ENCODE measurements around the gene PPP2R5B. TPM values are rescaled to one million over a fixed set of nuclear protein-coding genes. Genes with fewer than 3 reads are reported as not detected.

Gene PPP2R5B
- total RNA-seq, result 5.9 TPM

DNA sequence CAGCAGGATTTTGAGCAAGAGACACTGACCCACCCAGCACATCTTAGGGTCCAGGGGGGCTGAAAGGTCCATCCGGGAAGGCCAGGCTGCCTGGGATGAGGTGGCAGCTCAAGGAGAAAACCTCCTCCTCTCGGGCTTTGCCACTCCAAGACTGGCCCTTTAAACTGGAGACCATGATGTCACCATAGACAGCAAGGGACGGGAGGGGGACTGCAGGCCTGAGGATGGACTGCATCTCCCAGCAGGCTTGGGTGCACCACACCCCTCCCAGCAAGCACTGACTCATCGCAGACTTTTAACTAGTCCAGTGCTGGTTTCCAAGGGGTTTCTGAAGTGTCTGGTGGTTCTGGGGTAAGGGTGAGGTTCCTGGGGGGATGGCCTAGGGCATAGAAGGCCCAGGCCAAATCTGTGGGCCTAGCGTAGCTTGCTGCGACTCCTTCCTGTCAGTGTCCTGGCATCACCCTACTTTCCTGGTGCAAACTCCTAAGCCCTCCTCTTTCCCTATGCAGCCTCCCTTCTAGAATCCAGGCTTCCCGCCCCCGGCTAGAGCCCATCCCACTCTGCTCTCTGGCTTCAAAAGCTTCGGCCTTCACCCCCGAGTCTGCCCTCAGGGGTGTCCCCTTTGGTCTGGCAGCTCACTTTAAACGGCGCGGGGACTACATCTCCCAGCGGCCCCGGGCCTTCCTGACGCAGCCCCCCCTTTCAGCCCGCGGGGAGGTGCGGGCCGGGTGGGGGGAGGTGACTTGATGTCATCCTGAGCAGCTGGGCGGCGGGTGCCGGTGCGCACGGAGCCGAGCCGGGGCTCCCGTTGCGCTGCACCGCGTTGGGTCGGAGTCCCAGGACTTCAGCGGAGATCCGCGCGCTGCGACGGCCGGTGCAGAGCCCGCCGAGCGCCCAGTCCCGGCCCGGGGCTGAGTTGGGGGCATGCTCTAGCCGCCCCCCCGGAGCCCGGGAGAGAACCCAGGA is at the start of gene PPP2R5B:
Gene PPP2R5B (plus strand): TSS at position 746 of the 966 bp plus-strand sequence. CDS start 1,046 bp downstream, outside the sequence.
- peak; percentile 76 to 95 (median 89) for DNase-seq (ENCODE audit: low read depth in 2 of 3, low spot score in 2 of 3)

DNA sequence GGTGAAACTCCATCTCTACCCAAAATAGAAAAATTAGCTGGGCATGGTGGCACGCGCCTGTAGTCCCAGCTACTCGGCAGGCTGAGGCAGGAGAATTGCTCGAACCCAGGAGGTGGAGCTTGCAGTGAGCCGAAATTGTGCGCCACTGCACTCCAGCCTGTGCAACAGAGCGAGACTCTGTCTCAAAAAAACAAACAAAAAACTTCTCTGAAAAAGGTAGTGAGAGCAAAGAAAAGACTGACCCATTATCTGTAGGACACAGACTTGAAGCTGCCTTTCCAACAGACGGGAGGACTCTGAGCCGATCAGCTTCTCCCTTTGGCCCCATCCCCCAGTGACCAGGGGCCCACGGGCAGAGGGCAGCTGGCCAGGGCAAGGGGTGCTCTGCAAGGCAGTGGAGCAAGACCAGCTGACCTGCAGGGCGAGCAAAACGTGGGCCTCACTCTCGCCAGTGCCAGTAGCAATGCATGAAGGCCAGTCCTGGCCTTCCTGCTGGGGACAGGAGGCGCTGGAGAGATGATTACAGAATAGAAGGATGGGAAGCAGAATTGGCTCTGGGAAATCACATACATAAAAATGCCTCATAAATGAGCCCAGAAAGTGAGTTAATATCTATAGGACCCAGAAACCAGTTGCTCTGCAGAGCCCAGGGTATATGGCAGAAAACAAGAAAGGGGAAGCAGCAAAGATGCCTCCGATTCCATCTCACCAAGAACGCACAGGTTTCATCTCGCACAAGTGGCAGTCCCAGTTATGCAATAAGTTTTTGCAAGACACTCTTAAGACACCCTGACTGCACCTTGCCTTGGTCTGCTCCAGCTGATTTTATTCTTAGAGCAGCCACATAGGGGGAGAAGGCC is 48.9 kb upstream of the PPP2R5B start:
- DNase-seq (ENCODE audit: low read depth in 2 of 3, low spot score in 2 of 3), result no peak

DNA sequence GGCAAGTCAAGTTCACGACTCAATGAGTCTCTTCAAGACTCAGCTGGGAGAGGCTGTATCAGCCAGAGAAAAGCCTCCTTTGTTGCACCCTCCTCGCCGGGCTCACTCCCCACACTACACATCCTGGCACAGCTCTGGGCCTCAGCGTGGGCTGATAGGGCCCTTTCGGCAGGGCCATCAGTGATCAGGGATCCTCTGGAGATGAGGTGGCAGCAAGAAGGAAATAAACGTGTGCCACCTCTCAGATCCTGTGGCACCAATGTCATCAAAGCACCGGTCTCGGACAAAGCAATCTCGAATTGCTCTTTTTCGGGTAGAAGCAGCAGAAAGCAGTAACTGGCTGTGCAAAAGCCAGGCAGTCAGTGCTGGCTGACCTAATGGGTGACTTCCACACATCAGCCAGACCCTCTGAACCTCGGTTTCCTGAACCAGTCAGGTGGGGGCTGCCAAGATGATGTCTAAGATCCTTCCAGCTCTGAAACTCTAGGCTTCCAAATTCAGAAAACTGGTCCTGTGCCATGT is 48.2 kb upstream of the PPP2R5B start:
- DNase-seq (ENCODE audit: low read depth in 2 of 3, low spot score in 2 of 3), result no peak

DNA sequence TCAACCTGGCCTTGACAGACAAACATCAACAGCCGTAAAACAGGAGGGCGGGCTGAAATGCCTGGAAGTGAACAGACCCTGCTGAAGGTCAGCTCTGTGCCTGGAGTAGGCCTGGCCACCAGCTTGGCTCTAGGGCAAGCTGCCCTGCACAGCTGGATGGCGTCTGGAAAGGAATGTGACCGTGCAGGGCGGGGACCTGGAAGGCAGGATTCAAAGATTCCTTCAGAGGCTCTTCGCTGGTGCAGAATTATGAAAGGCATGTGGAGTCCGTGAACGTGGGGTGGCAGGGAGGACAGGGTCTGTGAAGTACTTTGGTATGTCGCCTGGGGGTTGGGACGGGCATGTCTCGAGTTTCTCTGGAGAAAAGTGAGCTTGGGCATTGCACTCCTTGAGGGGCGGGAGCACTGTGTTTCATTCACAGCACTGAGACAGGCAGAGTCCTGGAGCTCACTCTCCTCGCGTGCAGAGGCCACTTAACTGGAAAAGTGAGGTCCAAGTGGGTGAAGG is 47.6 kb upstream of the PPP2R5B start:
- DNase-seq (ENCODE audit: low read depth in 2 of 3, low spot score in 2 of 3), result no peak

DNA sequence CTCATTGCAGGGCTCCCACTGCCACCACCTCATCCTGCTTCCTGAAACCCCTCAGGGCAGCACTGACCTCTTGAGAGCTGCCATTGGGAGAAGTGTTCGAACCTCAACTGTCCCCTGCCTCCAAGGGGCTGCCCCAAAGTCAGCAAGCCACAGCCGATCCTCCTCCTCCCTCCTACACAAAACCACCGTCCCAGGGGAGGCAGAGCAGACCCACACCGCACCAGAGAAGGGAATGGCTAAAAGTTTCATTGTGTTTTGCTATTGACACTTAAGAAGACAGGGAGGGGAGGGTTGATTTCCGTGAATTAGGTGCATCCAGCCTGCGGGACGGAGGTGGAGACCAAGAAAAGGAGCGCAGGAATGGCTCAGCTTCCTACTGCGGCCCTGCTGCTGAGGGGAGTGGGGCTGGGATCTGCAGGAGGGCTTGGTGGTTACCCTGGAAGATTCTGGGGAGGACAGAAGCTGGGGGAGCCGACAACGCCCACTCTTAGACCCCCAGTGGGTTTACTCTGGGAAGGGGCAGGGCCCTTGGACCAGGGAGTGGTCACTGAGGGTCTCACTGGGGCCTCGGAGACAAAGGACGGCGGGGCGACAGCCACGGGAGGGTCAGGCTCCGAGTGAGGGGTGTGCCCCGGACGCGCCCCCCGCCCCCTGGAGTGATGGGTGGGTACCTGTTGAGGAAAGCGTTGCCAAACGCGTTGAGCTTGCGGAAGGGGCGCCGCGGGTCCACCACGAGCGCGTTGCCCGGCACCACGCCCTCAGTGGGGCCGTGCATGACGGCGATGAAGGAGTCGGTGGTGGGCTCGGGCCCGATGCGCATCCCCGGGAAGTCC is 46.9 kb upstream of the PPP2R5B start:
- DNase-seq (ENCODE audit: low read depth in 2 of 3, low spot score in 2 of 3), result no peak

DNA sequence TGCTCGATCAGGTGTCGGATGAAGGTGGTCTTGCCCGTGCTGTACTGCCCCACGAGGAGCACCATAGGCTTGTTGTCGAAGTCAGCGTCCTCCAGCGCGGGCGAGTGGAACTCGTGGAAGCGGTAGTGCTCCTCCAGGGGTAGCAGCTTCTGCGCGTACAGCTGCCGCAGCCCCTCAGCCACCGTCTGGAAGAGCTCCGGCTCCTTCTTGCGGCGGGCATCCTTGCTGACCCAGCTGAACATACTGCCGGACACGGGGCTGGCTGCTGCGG is 46.3 kb upstream of the PPP2R5B start:
- DNase-seq (ENCODE audit: low read depth in 2 of 3, low spot score in 2 of 3), result no peak

DNA sequence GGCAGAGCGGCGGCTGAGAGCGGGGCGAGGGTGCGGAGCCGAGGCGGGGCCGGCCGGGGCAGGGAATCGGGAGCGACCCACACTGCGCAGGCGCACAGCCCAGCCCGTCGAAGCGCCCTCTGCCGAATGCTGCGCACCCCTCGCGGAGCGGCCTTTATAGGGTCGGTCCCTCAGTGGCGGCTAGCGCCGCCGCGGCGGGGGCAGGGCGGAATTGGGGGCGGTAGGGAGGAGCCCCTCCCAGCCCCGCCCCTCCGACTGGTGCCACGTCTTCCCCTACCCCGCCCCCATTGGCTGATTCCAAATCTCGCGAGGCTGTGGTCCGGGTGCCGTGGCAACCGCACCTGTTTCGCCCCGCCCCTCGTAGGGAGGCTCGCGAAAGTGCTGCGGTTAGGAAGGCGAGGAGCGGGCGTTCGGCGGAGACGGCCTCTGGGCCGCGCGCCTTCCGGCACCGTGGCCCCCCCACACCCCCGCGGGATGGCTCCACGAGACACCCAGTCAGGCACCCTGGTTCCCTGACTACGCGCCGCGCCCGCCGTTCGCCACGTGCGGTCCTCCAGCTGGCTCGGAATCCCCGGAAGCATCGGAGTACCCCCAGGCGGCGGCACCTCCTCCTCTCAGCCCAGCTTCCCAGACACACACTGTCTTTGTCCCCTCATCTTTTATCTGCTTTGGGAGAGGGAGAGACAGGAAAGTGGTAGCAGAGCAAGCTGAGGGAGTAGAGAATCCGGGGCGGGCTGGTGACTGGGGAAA is 45.8 kb upstream of the PPP2R5B start, which contains the start of gene EHD1:
Gene EHD1 (minus strand): TSS at position 128 of the 750 bp plus-strand sequence. CDS start 157 bp downstream, outside the sequence.
- peak; percentile 99 for DNase-seq (ENCODE audit: low read depth in 2 of 3, low spot score in 2 of 3)

DNA sequence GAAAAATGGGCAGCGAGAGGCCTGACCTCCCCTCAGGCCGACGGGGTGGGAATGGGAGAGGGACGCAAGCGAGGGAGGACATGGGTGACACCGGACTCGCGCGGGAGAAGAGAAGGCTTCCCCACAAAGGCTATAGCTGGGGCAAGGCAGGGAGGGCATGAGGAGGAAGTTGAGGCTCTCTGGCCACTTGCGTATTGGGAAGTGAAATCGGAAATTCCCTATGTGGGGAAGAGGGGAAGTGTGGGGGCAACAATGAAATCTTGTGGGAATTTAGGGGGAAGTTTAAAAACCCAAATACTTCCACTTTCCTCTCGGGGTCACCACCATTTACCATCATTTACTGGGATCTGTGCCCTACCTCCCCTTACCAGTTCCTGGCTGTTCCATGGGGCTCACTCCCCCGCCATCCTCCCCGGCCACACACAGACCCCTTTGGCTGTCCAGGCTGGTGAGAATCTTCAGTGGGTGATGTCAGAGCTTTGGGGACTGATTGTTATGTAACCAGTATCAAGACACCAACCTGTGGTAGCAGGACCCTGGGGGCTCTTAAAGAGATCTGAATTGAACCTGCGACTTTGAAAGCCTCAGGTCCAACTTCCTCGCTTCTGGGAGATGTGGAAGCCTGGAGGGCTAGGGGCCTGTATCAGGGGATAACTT is 45.1 kb upstream of the PPP2R5B start:
- DNase-seq (ENCODE audit: low read depth in 2 of 3, low spot score in 2 of 3), result no peak

DNA sequence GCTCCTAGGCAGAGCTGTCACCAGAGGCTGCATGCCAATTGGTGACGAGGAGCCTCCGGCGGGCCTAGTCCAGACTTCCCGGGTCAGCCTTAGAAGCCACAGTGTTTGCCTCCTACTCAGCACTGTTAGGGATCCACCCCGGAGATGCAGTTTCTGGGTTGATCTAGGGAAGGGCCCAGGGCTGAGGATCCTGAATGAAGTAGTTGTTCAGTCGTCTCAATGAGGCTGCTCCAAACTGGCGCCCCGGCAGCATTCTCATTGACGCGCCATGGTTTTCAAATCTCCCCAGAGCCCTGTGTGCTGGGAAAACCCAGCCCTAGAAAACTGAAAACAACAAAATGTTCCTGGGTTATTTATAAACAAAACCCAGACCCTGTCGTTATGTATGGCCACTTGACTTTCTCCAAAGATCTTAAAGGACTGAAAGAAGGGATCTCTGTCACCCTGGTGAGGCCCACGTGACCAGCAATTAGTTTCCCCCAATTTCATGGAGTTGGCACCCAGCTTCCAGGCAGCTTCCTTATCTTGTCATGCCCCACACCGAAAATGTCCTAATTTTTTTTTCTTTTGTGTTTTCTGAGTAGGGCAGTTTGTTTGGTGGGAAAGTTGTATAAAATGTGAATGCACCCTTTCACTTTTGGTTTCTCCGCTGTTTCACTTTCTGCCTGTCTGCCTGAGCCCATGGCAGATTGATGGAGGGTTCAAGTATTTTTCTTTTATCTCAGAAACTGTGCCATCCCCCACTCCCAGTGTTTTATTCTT is 44.1 kb upstream of the PPP2R5B start:
- DNase-seq (ENCODE audit: low read depth in 2 of 3, low spot score in 2 of 3), result peak in 1 of 3 donors; percentile 43

DNA sequence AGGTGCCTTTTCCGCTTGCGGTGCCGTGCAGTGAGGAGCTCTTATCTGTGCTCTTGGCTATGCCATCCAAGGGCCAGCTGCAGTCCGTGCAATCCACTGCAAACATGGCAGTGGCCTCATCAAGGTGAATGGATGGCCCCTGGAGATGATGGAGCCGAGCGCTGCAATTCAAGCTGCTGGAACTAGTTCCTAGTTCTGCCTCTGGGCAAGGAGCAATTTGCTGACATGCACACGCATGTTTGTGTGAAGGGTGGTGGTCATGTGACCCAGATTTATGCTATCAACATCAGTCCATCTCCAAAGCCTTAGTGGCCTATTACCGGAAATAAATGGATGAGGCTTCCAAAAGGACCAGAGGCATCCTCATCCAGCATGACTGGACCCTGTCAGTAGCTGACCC is 43.0 kb upstream of the PPP2R5B start:
- DNase-seq (ENCODE audit: low read depth in 2 of 3, low spot score in 2 of 3), result no peak

DNA sequence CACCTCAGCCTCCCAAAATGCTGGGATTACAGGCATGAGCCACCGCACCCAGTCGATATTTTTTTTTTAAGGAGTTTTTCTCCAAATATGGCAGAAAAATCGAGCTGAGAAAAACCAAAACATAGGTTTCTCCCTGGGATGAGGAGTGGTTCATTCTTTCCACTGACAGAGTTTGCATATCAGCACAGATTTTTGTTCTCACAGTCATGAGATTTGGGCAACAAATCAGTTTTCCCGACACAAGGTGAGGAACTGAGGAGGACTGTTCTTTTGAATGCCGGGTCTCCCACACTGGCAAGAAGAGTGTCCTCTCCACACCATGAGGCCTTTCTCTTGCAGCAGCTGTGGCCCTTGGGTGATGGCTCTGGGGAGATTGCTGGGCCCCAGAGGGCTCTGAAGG is 42.2 kb upstream of the PPP2R5B start:
- DNase-seq (ENCODE audit: low read depth in 2 of 3, low spot score in 2 of 3), result no peak

DNA sequence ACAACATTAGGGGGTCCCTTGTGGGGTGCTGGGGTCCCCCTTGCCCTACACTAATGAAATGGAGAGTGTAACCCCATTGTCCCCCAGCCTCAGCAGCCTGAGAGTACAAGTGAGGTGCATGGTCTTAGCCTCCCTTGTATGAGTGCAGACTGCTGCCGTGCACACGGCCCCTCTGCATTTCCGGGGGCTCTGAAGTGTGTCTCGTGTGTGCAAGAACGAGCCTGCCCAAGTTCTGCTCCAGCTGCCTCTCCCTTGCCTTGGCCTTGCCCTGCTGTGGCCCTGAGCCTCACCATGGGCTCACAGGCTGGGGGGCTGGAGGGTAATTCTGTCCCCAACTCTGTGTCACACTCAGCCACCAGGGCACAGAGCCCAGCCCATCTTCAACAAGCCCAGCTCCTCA is 40.9 kb upstream of the PPP2R5B start:
- DNase-seq (ENCODE audit: low read depth in 2 of 3, low spot score in 2 of 3), result no peak

DNA sequence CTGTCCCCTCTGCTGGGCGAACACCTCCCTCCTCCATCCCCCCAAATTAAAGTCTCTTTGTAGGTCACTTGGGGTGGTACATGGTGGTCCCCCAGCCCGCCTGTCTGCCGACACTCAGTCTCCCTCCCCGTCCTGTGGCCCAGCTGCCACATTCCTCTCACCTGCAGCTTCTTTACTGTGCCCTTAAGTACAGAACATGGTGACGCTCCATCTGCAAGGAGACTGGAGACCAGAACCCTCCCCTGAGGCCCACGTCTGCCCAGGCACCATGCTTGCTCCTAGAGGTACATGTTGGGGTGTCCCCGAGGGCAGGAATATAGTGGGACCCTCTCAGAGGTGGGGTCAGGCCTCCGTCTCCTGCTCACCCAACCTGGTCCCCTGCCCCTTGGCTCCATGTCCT is 40.5 kb upstream of the PPP2R5B start:
- DNase-seq (ENCODE audit: low read depth in 2 of 3, low spot score in 2 of 3), result no peak

DNA sequence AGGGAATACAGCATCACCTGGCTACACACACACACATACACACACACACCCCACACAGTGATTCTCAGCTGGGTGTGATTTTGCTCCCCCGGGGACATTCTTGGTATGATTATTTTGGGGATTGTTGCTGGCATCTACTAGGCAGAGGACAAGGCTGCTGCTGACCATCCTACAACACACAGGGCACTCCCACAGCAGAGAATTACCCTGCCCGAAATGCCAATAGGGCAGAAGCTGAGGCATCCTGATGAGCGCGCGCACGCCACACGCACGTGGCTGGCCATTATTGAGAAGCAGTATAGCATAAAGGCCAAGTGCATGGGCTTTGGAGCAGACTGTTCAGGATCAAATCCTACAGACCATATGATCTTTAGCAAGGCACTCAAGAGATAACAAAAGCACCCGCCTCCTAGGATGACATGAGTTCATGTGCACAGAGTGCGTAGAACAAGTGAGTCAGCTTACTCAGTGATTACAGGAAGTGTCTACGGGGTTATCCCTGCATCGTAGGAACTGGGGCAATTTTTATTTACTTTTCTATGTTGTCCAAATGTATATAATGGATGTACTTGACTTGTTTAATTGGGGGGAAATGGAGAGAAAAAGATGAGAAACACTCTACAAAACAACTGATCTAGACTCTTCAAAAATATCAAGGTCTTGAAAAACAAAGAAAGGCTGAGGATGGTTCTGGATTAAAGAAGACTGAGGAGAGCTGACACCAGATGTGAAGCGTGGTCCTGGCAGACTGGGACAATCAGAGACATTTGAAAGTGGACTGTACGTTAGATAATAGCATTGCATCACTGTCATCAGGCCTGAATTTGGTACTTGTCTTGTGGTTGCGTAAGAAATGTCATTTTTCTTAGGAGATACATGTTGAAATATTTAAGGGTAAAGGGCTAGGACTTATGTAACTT is 38.9 kb upstream of the PPP2R5B start:
- DNase-seq (ENCODE audit: low read depth in 2 of 3, low spot score in 2 of 3), result peak in 2 of 3 donors; percentile 31 to 41

DNA sequence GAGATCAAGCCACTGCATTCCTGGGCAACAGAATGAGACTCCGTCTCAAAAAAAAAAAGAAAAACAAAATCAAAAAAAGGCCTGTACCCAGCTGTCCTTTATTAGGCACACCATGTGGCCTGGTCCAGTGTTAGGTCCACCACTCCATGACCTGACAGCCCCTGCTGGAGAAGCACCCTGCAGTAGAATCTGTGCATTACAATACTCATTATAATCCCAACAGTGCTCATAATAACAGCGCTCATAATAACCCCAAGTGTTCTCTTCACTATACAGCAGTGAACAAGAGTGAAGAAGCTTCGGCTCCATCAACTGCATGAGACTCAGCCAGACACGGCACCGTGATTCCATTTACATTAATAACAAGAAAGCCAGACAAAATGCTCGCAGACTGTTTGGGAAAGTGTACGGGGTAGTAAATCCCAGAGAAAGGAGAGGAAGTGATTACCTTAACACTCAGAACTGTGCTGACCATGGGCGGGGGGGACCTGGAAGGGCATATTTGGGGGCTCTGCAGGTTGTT is 37.2 kb upstream of the PPP2R5B start:
- no peak for DNase-seq (ENCODE audit: low read depth in 2 of 3, low spot score in 2 of 3)

DNA sequence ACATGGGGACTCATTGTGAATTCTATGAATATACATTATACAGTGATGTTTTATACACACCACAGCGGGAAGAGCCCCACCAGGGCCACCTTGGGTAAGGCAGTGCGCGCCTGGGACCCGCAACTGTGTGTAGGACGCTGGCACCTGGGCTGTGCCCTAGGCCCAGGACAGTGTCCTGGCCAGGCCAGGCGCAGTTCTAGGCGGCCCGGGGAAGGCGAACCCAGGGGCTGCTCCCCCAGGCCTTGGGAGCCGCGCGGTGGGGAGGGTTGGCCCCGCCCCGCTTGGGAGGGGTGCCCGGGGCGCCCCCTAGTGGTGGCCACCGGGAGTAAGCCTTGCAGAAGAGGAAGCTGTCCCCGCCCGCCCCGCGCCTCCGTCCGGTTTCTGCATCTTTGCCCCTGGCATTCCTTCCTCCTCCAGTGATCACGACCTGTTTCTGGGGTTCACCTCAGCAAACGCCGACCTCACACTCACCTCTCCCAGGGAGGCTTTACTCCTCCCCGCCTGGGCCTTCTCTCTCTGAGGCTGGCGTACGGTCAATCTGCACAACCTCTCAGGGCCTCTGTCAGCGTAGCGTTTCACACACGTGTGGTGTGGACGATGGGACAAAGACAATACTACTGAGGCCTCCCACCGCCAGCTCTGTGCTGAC is 36.6 kb upstream of the PPP2R5B start:
- DNase-seq (ENCODE audit: low read depth in 2 of 3, low spot score in 2 of 3), result peak; percentile 72 to 85 (median 76)

DNA sequence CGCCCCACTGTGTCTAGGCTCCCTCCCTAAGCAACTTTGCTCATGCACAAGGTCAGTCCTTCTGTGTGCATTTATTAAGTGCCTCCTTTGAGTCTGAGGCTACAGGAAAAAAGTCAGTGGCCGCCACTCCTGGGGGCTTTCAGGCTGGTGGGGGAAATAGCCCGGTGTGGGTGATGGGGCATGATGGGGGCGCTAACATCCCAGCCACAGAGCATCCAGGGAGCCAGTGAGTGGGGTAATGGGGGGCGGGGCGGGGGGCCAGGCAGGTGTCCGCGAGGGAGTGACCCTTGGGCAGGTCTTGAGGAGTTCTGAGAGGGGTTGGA is 36.1 kb upstream of the PPP2R5B start:
- no peak for DNase-seq (ENCODE audit: low read depth in 2 of 3, low spot score in 2 of 3)
